Measurements from ENCODE around the gene FLOT1. TPM values are rescaled to one million over a fixed set of nuclear protein-coding genes. Genes with fewer than 3 reads are reported as not detected.

Gene FLOT1
- total and polyA plus RNA-seq, 2 donors (not counting 3 experiments of a cell fraction or from before 2014, with no cell fraction given) = 141 to 154 TPM

GRCh38 chr6:30760549-30760948, 18.1 kb upstream of the FLOT1 start:
- Histone ChIP-seq H2AFZ (ENCODE audit: low read depth, low read length) (no peak overlapping the region), H3K9me3 (replicated peaks; ENCODE audit: control insufficient read depth, insufficient read depth, low read length) (no peaks in the 10 kb centered on the region), H3K9ac (replicated peaks; ENCODE audit: extremely low read depth, insufficient read depth, low read length) (no peak overlapping the region), H3K9me1 (replicated peaks; ENCODE audit: control insufficient read depth, extremely low read depth, insufficient read depth, low read length) (no peaks in the 10 kb centered on the region), H3K79me2 (ENCODE audit: control insufficient read depth, insufficient read depth, low read length) (no peaks in the 10 kb centered on the region), H3K4me2 (ENCODE audit: insufficient read depth, low read length) (no peak overlapping the region), H3K27me3 (ENCODE audit: control insufficient read depth in 2 of 2, insufficient read depth in 2 of 2, low read length in 2 of 2) (no peaks in the 10 kb centered on the region), H3K4me3 (replicated peaks in 1 of 3; ENCODE audit: insufficient read depth in 1 of 3, low read depth in 1 of 3, low read length in 3 of 3) (no peak overlapping the region), H3K36me3 (ENCODE audit: control insufficient read depth in 2 of 2, extremely low read depth in 1 of 2, insufficient read depth in 2 of 2, low read length in 2 of 2) (no peaks in the 10 kb centered on the region), H3K27ac (ENCODE audit: insufficient read depth, low read depth, low read length) (no peak overlapping the region), H4K20me1 (replicated peaks; ENCODE audit: control insufficient read depth, extremely low read depth, insufficient read depth, low read length) (no peaks in the 10 kb centered on the region), H3K4me1 (ENCODE audit: control insufficient read depth, extremely low read depth, insufficient read depth, low read length) (peaks cover 35% of the 10 kb centered on the region)
- intact Hi-C loops (cut with micrococcal nuclease) = no loop called here
- ChIA-PET CTCF (interaction anchor here (0.9 to 1.3 kb wide), 3 partner anchors 8 to 60 kb away, joined by 3 read pairs; no protein-coding TSS in a partner anchor), POLR2A (no interaction called here)
- dilution Hi-C loops (cut with MboI; ENCODE audit: extremely low pct_ligation_motif_present, low sequenced_read_pairs) = no loop called here
- DNase-seq (ENCODE audit: low read depth, low spot score) = no peak
- FAIRE-seq = no peak
- TF ChIP-seq GATA2 (IDR thresholded peaks at IDR 0.05; ENCODE audit: insufficient read depth, insufficient read length, low read depth, low read length) (no peak), CTCF (IDR thresholded peaks at IDR 0.05; ENCODE audit: extremely low read depth in 1 of 2, insufficient read depth in 1 of 2, low read depth in 1 of 2, low read length in 2 of 2) (no peak), FOS (IDR thresholded peaks at IDR 0.05; ENCODE audit: borderline replicate concordance, insufficient read depth, low read length) (no peak), POLR2A (IDR thresholded peaks at IDR 0.05; ENCODE audit: low read depth, low read length) (no peak), EZH2 (IDR thresholded peaks at IDR 0.05; ENCODE audit: borderline replicate concordance, low read depth, low read length, severe bottlenecking) (no peak), POLR2AphosphoS5 (IDR thresholded peaks at IDR 0.05; ENCODE audit: insufficient read depth, low read depth, low read length) (no peak), JUN (IDR thresholded peaks at IDR 0.05; ENCODE audit: borderline replicate concordance, insufficient read depth, insufficient read length, low read depth) (no peak), MYC (IDR thresholded peaks at IDR 0.05; ENCODE audit: low read depth, low read length) (no peak)
- TF ChIP-seq, protein P1, sequence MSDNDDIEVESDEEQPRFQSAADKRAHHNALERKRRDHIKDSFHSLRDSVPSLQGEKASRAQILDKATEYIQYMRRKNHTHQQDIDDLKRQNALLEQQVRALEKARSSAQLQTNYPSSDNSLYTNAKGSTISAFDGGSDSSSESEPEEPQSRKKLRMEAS (IDR thresholded peaks at IDR 0.05; ENCODE audit: insufficient read depth, insufficient read length) = no peak
- BruUV-seq (replicated peaks) = no TSS peak
